Mesenchymal stem cell (in vitro differentiated cells and primary cell): ENCODE data around the gene SMAP1.

ENCODE experiments used
- DNase-seq: peaks from one replicate; pipeline ENCODE4 v3.0.0-alpha.2; 2013
- H2AFZ ChIP-seq: one replicate; pipeline ENCODE4 v1.6.1; 2013; ENCODE audit warnings: low read depth, mild to moderate bottlenecking, control low read depth, inconsistent platforms, low read length, moderate library complexity
- H2AK5ac ChIP-seq: 2 replicates; pipeline ENCODE4 v1.6.1; 2013; ENCODE audit warnings: low read length, moderate library complexity, mild to moderate bottlenecking, inconsistent platforms; ENCODE audit not compliant: severe bottlenecking
- H2BK120ac ChIP-seq: one replicate; pipeline ENCODE4 v1.6.1; 2013; ENCODE audit warnings: low read depth, mild to moderate bottlenecking, inconsistent platforms, low read length, moderate library complexity
- H2BK12ac ChIP-seq, 2 experiments: one replicate each; pipeline ENCODE4 v1.6.1; 2013; ENCODE audit warnings: inconsistent platforms in 2 of 2, low read length in 2 of 2, mild to moderate bottlenecking in 2 of 2, moderate library complexity in 2 of 2, control low read depth in 1 of 2
- H2BK15ac ChIP-seq: one replicate; pipeline ENCODE4 v1.6.1; 2013; ENCODE audit warnings: mild to moderate bottlenecking, low read depth, inconsistent platforms; ENCODE audit not compliant: poor library complexity, severe bottlenecking
- H2BK5ac ChIP-seq: 2 replicates; pipeline ENCODE4 v1.6.1; 2013; ENCODE audit warnings: low read depth, mild to moderate bottlenecking, low read length, control low read depth, inconsistent platforms; ENCODE audit not compliant: poor library complexity, severe bottlenecking
- H3K14ac ChIP-seq, 2 experiments: one replicate each; pipeline ENCODE4 v1.6.1; 2013; ENCODE audit warnings: inconsistent platforms in 2 of 2, low read length in 2 of 2, control low read depth in 1 of 2, mild to moderate bottlenecking in 1 of 2, moderate library complexity in 1 of 2
- H3K18ac ChIP-seq, 2 experiments: one replicate each; pipeline ENCODE4 v1.6.1; 2013; ENCODE audit warnings: inconsistent platforms in 2 of 2, low read length in 2 of 2, control low read depth in 1 of 2, low read depth in 1 of 2, mild to moderate bottlenecking in 1 of 2
- H3K23ac ChIP-seq, 2 experiments: one replicate each; pipeline ENCODE4 v1.6.1; 2013; ENCODE audit warnings: inconsistent platforms in 2 of 2, low read length in 2 of 2, mild to moderate bottlenecking in 2 of 2, moderate library complexity in 2 of 2, control low read depth in 1 of 2
- H3K27ac ChIP-seq: 2 replicates; pipeline ENCODE4 v1.5.1; 2013; ENCODE audit warnings: mild to moderate bottlenecking, moderate library complexity, low read length, control low read depth, inconsistent platforms; ENCODE audit not compliant: poor library complexity, severe bottlenecking
- H3K27me3 ChIP-seq, 2 experiments: 2 replicates each; pipeline versions ENCODE4 v1.6.1 to v1.7.0; 2013; ENCODE audit warnings: low read length in 2 of 2, mild to moderate bottlenecking in 2 of 2, moderate library complexity in 2 of 2, control low read depth in 1 of 2, inconsistent platforms in 1 of 2; ENCODE audit not compliant: control insufficient read depth in 1 of 2, insufficient read depth in 1 of 2
- H3K36me3 ChIP-seq, 2 experiments: 2 replicates each; pipeline versions ENCODE4 v1.6.1 to v1.7.0; 2013; ENCODE audit warnings: low read length in 2 of 2, control low read depth in 1 of 2, inconsistent platforms in 1 of 2, low read depth in 1 of 2, mild to moderate bottlenecking in 1 of 2; ENCODE audit not compliant: insufficient read depth in 2 of 2, control insufficient read depth in 1 of 2
- H3K4ac ChIP-seq, 2 experiments: one replicate each; pipeline ENCODE4 v1.6.1; 2013; ENCODE audit warnings: inconsistent platforms in 2 of 2, low read length in 2 of 2, mild to moderate bottlenecking in 2 of 2, moderate library complexity in 2 of 2, control low read depth in 1 of 2, low read depth in 1 of 2
- H3K4me1 ChIP-seq: 2 replicates; pipeline ENCODE4 v1.6.1; 2013; ENCODE audit warnings: low read depth, low read length, control low read depth; ENCODE audit not compliant: control insufficient read depth, insufficient read depth
- H3K4me2 ChIP-seq: 2 replicates; pipeline ENCODE4 v1.6.1; 2013; ENCODE audit warnings: low read length, mild to moderate bottlenecking, inconsistent platforms; ENCODE audit not compliant: poor library complexity, severe bottlenecking
- H3K4me3 ChIP-seq, 2 experiments: 2 replicates each; pipeline versions ENCODE4 v1.5.1 to v1.7.0; 2013; ENCODE audit warnings: low read length in 2 of 2, mild to moderate bottlenecking in 2 of 2, control low read depth in 1 of 2, low read depth in 1 of 2; ENCODE audit not compliant: insufficient read depth in 1 of 2
- H3K79me1 ChIP-seq: replicated peaks from 2 replicates; pipeline ENCODE4 v1.6.1; 2013; ENCODE audit warnings: mild to moderate bottlenecking, control low read depth, low read length, inconsistent platforms; ENCODE audit not compliant: poor library complexity, severe bottlenecking
- H3K9ac ChIP-seq: 2 replicates; pipeline ENCODE4 v1.7.0; 2013; ENCODE audit warnings: mild to moderate bottlenecking, low read length, moderate library complexity
- H3K9me3 ChIP-seq: 2 replicates; pipeline ENCODE4 v1.7.0; 2013; ENCODE audit warnings: mild to moderate bottlenecking, low read length; ENCODE audit not compliant: control insufficient read depth
- H4K8ac ChIP-seq: one replicate; pipeline ENCODE4 v1.6.1; 2013; ENCODE audit warnings: inconsistent platforms, mild to moderate bottlenecking, low read length, moderate library complexity
- H4K91ac ChIP-seq: one replicate; pipeline ENCODE4 v1.6.1; 2013; ENCODE audit warnings: mild to moderate bottlenecking, low read length, inconsistent platforms
- WGBS: methylation state at CpG from one replicate; pipeline ENCODE4 v1.1.7; 2013; ENCODE audit warnings: mixed read lengths; 5-methylcytosine and 5-hydroxymethylcytosine counted together

SMAP1 gene

GRCh38 chr6:70889270-70889669 is 221.6 kb downstream of the SMAP1 start:
- Histone ChIP-seq H4K8ac (no peak overlapping the region), H3K9me3 (no peaks in the 10 kb centered on the region), H4K91ac (no peak overlapping the region), H3K4me3 (no peak overlapping the region), H3K4me1 (no peaks in the 10 kb centered on the region), H3K27ac (no peak overlapping the region), H3K14ac (no peak overlapping the region), H2BK120ac (no peak overlapping the region), H3K27me3 (peaks cover 21 to 34% of the 10 kb centered on the region in 2 experiments), H2AFZ (no peak overlapping the region), H3K79me1 (no peaks in the 10 kb centered on the region), H3K9ac (no peak overlapping the region), H3K4me2 (no peak overlapping the region), H3K18ac (no peak overlapping the region), H3K23ac (no peak overlapping the region), H3K36me3 (no peaks in the 10 kb centered on the region), H3K4ac (no peak overlapping the region), H2BK5ac (no peak overlapping the region), H2BK15ac (no peak overlapping the region), H2AK5ac (no peak overlapping the region), H2BK12ac (no peak overlapping the region)
- 87% methylated on average over 7 of the region's 7 CpGs for WGBS
- DNase-seq: no peak

DNA sequence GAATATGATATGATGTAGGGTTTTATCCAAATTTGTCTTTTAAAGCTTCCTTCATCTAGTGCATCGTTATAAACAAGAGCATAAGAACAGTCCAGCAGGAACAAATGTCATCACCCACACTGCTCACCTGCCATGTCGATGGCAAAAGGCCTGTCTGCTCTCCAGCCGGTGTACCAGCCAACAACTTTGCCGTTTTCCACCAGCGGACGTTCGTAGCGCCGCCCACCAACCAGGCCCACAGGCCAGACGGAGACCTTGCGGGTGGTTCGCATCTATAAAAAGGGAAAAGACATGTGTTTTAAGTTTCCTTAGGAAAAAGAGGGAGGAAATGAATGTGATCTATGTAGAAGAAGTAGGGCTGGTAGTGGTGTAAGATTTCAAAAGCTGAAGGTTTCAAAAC is 226.3 kb downstream of the SMAP1 start:
- no peak for DNase-seq
- Histone ChIP-seq H2BK12ac (no peak overlapping the region), H3K36me3 (no peaks in the 10 kb centered on the region), H3K27ac (no peak overlapping the region), H2BK15ac (no peak overlapping the region), H2BK5ac (no peak overlapping the region), H4K8ac (no peak overlapping the region), H3K14ac (no peak overlapping the region), H3K4me3 (no peak overlapping the region), H3K9ac (no peak overlapping the region), H2AFZ (no peak overlapping the region), H2BK120ac (no peak overlapping the region), H3K23ac (no peak overlapping the region), H3K4me1 (no peaks in the 10 kb centered on the region), H2AK5ac (no peak overlapping the region), H3K18ac (no peak overlapping the region), H4K91ac (no peak overlapping the region), H3K9me3 (no peaks in the 10 kb centered on the region), H3K4ac (no peak overlapping the region), H3K79me1 (no peaks in the 10 kb centered on the region), H3K27me3 (peaks cover 18 to 24% of the 10 kb centered on the region in 2 experiments), H3K4me2 (no peak overlapping the region)
- 93% methylated on average over 12 of the region's 12 CpGs for WGBS

DNA sequence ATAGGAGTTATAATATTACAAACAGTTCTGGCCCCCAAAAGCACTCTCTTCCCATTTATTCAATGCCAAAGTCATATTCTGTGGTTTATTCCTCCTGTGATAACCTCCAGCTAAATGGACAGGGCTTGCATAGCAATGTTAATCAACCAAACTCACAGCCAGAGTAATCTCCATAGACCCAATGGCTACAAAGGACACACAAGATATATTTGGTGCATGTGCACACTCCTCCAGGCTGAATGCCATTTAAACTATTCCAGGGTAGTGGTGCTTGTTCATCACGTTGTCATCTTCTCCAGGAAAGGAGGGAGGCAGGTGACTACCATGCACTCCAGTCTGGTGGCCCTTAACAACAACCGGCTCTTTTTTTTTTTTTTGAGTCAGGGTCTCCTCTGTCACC is 232.4 kb downstream of the SMAP1 start:
- DNase-seq: no peak
- no peak overlapping the region for H3K9ac ChIP-seq
- no peak overlapping the region for H2AFZ ChIP-seq
- no peak overlapping the region for H3K14ac ChIP-seq
- H4K91ac ChIP-seq: no peak overlapping the region
- WGBS: 74% methylated on average over 2 of the region's 2 CpGs
- H3K4me3 ChIP-seq: no peak overlapping the region
- peaks cover 7 to 9% of the 10 kb centered on the region in 2 experiments for H3K27me3 ChIP-seq
- H3K4ac ChIP-seq: no peak overlapping the region
- no peak overlapping the region for H2BK5ac ChIP-seq
- no peaks in the 10 kb centered on the region for H3K9me3 ChIP-seq
- no peak overlapping the region for H3K23ac ChIP-seq
- no peaks in the 10 kb centered on the region for H3K36me3 ChIP-seq
- no peaks in the 10 kb centered on the region for H3K79me1 ChIP-seq
- no peak overlapping the region for H3K27ac ChIP-seq
- no peak overlapping the region for H2BK15ac ChIP-seq
- no peak overlapping the region for H2BK120ac ChIP-seq
- no peak overlapping the region for H2AK5ac ChIP-seq
- no peak overlapping the region for H3K4me2 ChIP-seq
- no peak overlapping the region for H3K18ac ChIP-seq
- no peak overlapping the region for H2BK12ac ChIP-seq
- no peak overlapping the region for H4K8ac ChIP-seq
- no peaks in the 10 kb centered on the region for H3K4me1 ChIP-seq

- H3K27ac ChIP-seq: no peak overlapping the region
- peaks cover 0 to 6% of the 10 kb centered on the region in 2 experiments for H3K27me3 ChIP-seq
- no peaks in the 10 kb centered on the region for H3K79me1 ChIP-seq
- no peaks in the 10 kb centered on the region for H3K9me3 ChIP-seq
- H3K4me3 ChIP-seq: no peak overlapping the region
- no peak overlapping the region for H3K4ac ChIP-seq
- H4K8ac ChIP-seq: no peak overlapping the region
- H3K18ac ChIP-seq: no peak overlapping the region
- H3K4me2 ChIP-seq: no peak overlapping the region
- no peak overlapping the region for H2BK12ac ChIP-seq
- no peak overlapping the region for H2BK120ac ChIP-seq
- no peaks in the 10 kb centered on the region for H3K4me1 ChIP-seq
- no peak overlapping the region for H2BK5ac ChIP-seq
- H3K9ac ChIP-seq: no peak overlapping the region
- H3K36me3 ChIP-seq: no peaks in the 10 kb centered on the region
- 92% methylated on average over 2 of the region's 3 CpGs for WGBS
- H3K23ac ChIP-seq: peak overlapping the region in 1 of 2 experiments; percentile 14
- no peak overlapping the region for H2AFZ ChIP-seq
- H3K14ac ChIP-seq: no peak overlapping the region
- H2AK5ac ChIP-seq: no peak overlapping the region
- H4K91ac ChIP-seq: no peak overlapping the region
- no peak overlapping the region for H2BK15ac ChIP-seq
- no peak for DNase-seq
Measured at GRCh38 chr6:70901324-70901723, 233.6 kb downstream of the SMAP1 start.
